CD14-positive monocyte (primary cell): Measurements from ENCODE around the gene MRPS5. TPM values are rescaled to one million over a fixed set of nuclear protein-coding genes. Genes with fewer than 3 reads are reported as not detected.
A peak's percentile ranks its signal among the peaks of the same experiment; 100 is the strongest.

Experiments used
- DNase-seq, 3 donors: peaks; one replicate each; pipeline ENCODE4 v3.0.0-alpha.2; 2011 to 2022
- H2AFZ ChIP-seq: 2 replicates; pipeline ENCODE4 v1.6.0; 2012; ENCODE audit warnings: mild to moderate bottlenecking, low read depth, low read length, inconsistent platforms; ENCODE audit not compliant: insufficient read depth, poor library complexity, severe bottlenecking
- H3K27ac ChIP-seq, 2 donors: 1 replicate in 1 of 2; 2 replicates in 1 of 2; pipeline ENCODE4 v1.5.1; 2012 to 2013; ENCODE audit warnings: low read length in 2 of 2, control low read depth in 1 of 2, inconsistent platforms in 1 of 2, low read depth in 1 of 2, mild to moderate bottlenecking in 1 of 2
- H3K27me3 ChIP-seq, 2 donors: one replicate each; pipeline versions ENCODE4 v1.6.0 to v1.6.1; 2011 to 2013; ENCODE audit warnings: low read length in 2 of 2; ENCODE audit not compliant: control insufficient read depth in 2 of 2, insufficient read depth in 2 of 2
- H3K36me3 ChIP-seq, 2 donors: replicated peaks in 1 of 2; 1 replicate in 1 of 2; 2 replicates in 1 of 2; pipeline versions ENCODE4 v1.5.1 to v1.6.1; 2012 to 2013; ENCODE audit warnings: low read length in 2 of 2, control low read depth in 1 of 2, inconsistent platforms in 1 of 2, mild to moderate bottlenecking in 1 of 2; ENCODE audit not compliant: insufficient read depth in 2 of 2, control insufficient read depth in 1 of 2
- H3K4me1 ChIP-seq, 2 donors: 1 replicate in 1 of 2; 2 replicates in 1 of 2; pipeline versions ENCODE4 v1.5.1 to v1.6.1; 2012 to 2013; ENCODE audit warnings: low read length in 2 of 2, control low read depth in 1 of 2, inconsistent platforms in 1 of 2, mild to moderate bottlenecking in 1 of 2, moderate library complexity in 1 of 2; ENCODE audit not compliant: insufficient read depth in 2 of 2, control insufficient read depth in 1 of 2
- H3K4me2 ChIP-seq: replicated peaks from 2 replicates; pipeline ENCODE3; 2012; ENCODE audit warnings: low read length, moderate library complexity, mild to moderate bottlenecking; ENCODE audit not compliant: poor library complexity, severe bottlenecking; ENCODE audit errors: extremely low read depth
- H3K4me3 ChIP-seq, 3 experiments: fragments of 200-600 bp in 1 of 3; sonication (generic) in 1 of 3; replicated peaks in 1 of 3; 1 replicate in 2 of 3; 2 replicates in 1 of 3; pipeline ENCODE4 v1.5.1; 2011 to 2013; ENCODE audit warnings: low read length in 3 of 3, mild to moderate bottlenecking in 3 of 3, control low read depth in 2 of 3, low read depth in 2 of 3, inconsistent platforms in 1 of 3, moderate library complexity in 1 of 3
- H3K79me2 ChIP-seq: 2 replicates; pipeline ENCODE4 v1.6.0; 2012; ENCODE audit warnings: mild to moderate bottlenecking, control low read depth, inconsistent platforms, low read length, moderate library complexity; ENCODE audit not compliant: insufficient read depth
- H3K9ac ChIP-seq: 2 replicates; pipeline ENCODE4 v1.6.0; 2017; ENCODE audit warnings: low read length, mild to moderate bottlenecking; ENCODE audit not compliant: insufficient read depth, poor library complexity, severe bottlenecking
- H3K9me3 ChIP-seq, 2 donors: replicated peaks in 1 of 2; 1 replicate in 1 of 2; 2 replicates in 1 of 2; pipeline versions ENCODE4 v1.5.1 to v1.6.1; 2012 to 2013; ENCODE audit warnings: low read length in 2 of 2, control low read depth in 1 of 2; ENCODE audit not compliant: control insufficient read depth in 1 of 2, insufficient read depth in 1 of 2
- H4K20me1 ChIP-seq: 2 replicates; pipeline ENCODE4 v1.6.0; 2012; ENCODE audit warnings: mild to moderate bottlenecking, low read length, control low read depth, moderate library complexity; ENCODE audit not compliant: insufficient read depth
- H3K27ac Mint-ChIP-seq, 7 donors: one replicate each; pipeline ENCODE4 v1.8.0; 2020; ENCODE audit warnings: mild to moderate bottlenecking in 7 of 7, mixed read lengths in 7 of 7, moderate library complexity in 6 of 7, inconsistent platforms in 2 of 7
- H3K27me3 Mint-ChIP-seq, 3 donors: one replicate each; pipeline ENCODE4 v1.8.0; 2021 to 2022; ENCODE audit warnings: low read depth in 3 of 3, mild to moderate bottlenecking in 3 of 3, mixed read lengths in 3 of 3, moderate library complexity in 3 of 3, inconsistent platforms in 1 of 3
- H3K36me3 Mint-ChIP-seq, 2 donors: one replicate each; pipeline ENCODE4 v1.8.0; 2020; ENCODE audit warnings: mixed read lengths in 2 of 2, inconsistent platforms in 1 of 2, mild to moderate bottlenecking in 1 of 2
- H3K4me1 Mint-ChIP-seq: one replicate; pipeline ENCODE4 v1.8.0; 2020; ENCODE audit warnings: mild to moderate bottlenecking, mixed read lengths
- H3K4me3 Mint-ChIP-seq, 2 donors: one replicate each; pipeline ENCODE4 v1.8.0; 2020; ENCODE audit warnings: mild to moderate bottlenecking in 2 of 2, mixed read lengths in 2 of 2, moderate library complexity in 1 of 2
- H3K9me3 Mint-ChIP-seq, 7 donors: one replicate each; pipeline ENCODE4 v1.8.0; 2020 to 2022; ENCODE audit warnings: mixed read lengths in 7 of 7, mild to moderate bottlenecking in 6 of 7, moderate library complexity in 6 of 7, inconsistent platforms in 2 of 7
- WGBS: methylation state at CpG from one replicate; pipeline ENCODE4 v1.1.5; 2013; ENCODE audit warnings: missing lambda C conversion rate; ENCODE audit not compliant: insufficient coverage; 5-methylcytosine and 5-hydroxymethylcytosine counted together
- intact Hi-C, 2 donors: fragments of 100-400 bp; cut with micrococcal nuclease; formaldehyde crosslinking; loops; one replicate each; pipeline versions ENCODE4 v1.15.0 to v1.15.1; 2023
- polyA plus RNA-seq, 3 donors: library from polyadenylated mRNA; depleted of rRNA in 1 of 3; unstranded in 2 of 3; stranded (reverse) in 1 of 3; fragments of 300-500 nt in 2 of 3; fragments of >200 nt in 1 of 3; fragmentation: Illumina TruSeq in 2 of 3; gene quantifications; 1 replicate in 2 of 3; 2 replicates in 1 of 3; pipeline ENCODE4 v1.2.3, GENCODE V29; 2012 to 2021
- TF ChIP-seq, protein P1 (sequence below): fragments of 200-600 bp; IDR thresholded peaks from one replicate; pipeline ENCODE4 v1.8.0; 2022; ENCODE audit warnings: antibody characterized with exemption, mild to moderate bottlenecking

MRPS5 gene
- polyA plus RNA-seq, 3 donors = 30.9 to 41.6 (median 35.2) TPM

DNA sequence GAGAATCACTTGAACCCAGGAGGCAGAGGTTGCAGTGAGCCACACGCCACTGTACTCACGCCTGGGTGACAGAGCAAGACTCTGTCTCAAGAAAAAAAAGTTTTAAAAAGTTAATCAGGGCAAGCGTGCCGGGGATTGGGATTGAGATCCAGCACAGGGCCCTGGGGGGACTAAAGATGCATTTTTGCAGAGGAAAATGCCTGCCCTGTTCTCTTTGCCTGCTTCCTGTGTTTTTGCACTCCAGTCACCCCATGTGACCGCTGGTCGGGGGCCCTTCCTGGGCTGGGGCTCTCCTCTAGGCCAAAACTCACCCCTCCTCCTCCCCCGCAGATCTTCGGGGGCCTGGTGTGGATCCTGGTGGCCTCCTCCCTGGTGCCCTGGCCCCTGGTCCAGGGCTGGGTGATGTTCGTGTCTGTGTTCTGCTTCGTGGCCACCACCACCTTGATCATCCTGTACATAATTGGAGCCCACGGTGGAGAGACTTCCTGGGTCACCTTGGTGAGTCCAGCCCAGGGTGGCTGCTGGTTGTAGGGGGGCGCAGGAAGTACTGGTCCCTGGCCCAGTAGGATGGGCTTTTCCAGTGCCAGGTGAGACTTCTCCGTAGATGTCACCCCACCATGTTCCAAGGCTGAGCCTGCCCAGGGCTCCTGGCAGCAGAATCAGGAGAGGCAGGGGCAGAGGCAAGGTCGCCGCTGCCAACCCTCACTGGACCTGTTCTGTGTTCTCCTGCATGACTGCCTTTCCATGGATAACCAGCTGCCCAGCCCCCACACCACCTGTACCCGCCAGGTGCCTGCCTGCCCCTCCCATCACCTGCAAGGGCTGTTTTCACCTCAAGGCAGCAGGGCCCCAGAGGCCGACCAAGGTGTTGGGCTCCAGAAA, 73.7 kb downstream of the MRPS5 start:
- WGBS = 79% methylated on average over 13 of the region's 17 CpGs
- Histone ChIP-seq H3K4me3 (no peak overlapping the region), H2AFZ (no peak overlapping the region), H4K20me1 (no peaks in the 10 kb centered on the region), H3K9me3 (no peaks in the 10 kb centered on the region), H3K4me2 (no peak overlapping the region), H3K79me2 (no peaks in the 10 kb centered on the region), H3K9ac (no peak overlapping the region), H3K27ac (no peak overlapping the region), H3K36me3 (no peaks in the 10 kb centered on the region), H3K27me3 (no peaks in the 10 kb centered on the region), H3K4me1 (no peaks in the 10 kb centered on the region)
- Mint-ChIP-seq H3K36me3 (no peaks in the 10 kb centered on the region), H3K27me3 (peaks cover 5 to 12% (median 9%) of the 10 kb centered on the region in 3 donors), H3K27ac (peak overlapping the region in 1 of 7 donors; percentile 28), H3K4me3 (no peak overlapping the region), H3K4me1 (no peaks in the 10 kb centered on the region), H3K9me3 (no peaks in the 10 kb centered on the region)
- TF ChIP-seq, protein P1, sequence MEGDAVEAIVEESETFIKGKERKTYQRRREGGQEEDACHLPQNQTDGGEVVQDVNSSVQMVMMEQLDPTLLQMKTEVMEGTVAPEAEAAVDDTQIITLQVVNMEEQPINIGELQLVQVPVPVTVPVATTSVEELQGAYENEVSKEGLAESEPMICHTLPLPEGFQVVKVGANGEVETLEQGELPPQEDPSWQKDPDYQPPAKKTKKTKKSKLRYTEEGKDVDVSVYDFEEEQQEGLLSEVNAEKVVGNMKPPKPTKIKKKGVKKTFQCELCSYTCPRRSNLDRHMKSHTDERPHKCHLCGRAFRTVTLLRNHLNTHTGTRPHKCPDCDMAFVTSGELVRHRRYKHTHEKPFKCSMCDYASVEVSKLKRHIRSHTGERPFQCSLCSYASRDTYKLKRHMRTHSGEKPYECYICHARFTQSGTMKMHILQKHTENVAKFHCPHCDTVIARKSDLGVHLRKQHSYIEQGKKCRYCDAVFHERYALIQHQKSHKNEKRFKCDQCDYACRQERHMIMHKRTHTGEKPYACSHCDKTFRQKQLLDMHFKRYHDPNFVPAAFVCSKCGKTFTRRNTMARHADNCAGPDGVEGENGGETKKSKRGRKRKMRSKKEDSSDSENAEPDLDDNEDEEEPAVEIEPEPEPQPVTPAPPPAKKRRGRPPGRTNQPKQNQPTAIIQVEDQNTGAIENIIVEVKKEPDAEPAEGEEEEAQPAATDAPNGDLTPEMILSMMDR = no peak
- DNase-seq = no peak
- intact Hi-C loops = no loop called here

DNA sequence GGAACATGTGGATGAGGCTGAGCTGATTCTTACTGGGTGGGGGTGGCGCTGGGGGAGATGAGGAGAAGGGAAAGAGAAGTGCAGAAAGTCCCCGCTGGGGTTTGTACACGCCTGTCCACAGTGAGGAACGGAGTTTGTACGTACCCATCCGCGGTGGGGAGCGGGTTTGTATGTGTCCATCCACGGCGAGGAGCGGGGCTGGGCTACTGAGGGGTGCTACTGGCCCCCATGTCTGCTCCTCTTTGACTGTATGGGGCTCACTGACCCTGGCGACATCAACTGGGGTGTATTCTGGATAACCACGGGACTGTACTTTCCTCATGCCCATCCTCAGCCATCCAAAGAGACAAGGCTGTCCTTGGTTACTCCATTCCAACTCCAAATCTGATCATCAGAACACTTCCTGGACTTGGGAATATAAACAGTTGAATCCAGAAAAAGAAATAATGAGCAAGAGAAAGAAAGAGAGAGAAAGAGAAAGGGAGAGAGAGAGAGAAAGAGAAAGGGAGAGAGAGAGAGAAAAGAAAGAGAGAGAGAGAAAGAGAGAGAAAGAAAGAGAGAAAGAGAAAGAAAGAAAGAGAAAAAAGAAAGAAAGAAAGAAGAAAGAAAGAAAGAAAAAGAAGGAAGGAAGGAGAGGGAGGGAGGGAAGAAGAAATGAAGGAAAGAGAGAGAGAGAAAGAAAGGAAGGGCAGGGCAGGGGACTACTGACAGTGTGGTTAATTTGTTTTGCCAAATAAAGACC, 75.1 kb downstream of the MRPS5 start:
- H3K36me3 ChIP-seq = no peaks in the 10 kb centered on the region
- H3K4me3 Mint-ChIP-seq = no peak overlapping the region
- H3K4me1 Mint-ChIP-seq = no peaks in the 10 kb centered on the region
- H3K27me3 Mint-ChIP-seq = peaks cover 6 to 12% (median 9%) of the 10 kb centered on the region in 3 donors
- no peaks in the 10 kb centered on the region for H4K20me1 ChIP-seq
- H3K4me1 ChIP-seq = no peaks in the 10 kb centered on the region
- no peak overlapping the region for H3K27ac Mint-ChIP-seq
- WGBS = 95% methylated on average over 11 of the region's 13 CpGs
- TF ChIP-seq, protein P1 = no peak
- no peak overlapping the region for H3K4me3 ChIP-seq
- DNase-seq = no peak
- H3K36me3 Mint-ChIP-seq = no peaks in the 10 kb centered on the region
- no peak overlapping the region for H3K4me2 ChIP-seq
- H3K9me3 ChIP-seq = no peaks in the 10 kb centered on the region
- intact Hi-C loops = no loop called here
- no peaks in the 10 kb centered on the region for H3K27me3 ChIP-seq
- H3K9me3 Mint-ChIP-seq = no peaks in the 10 kb centered on the region
- H2AFZ ChIP-seq = no peak overlapping the region
- no peak overlapping the region for H3K27ac ChIP-seq
- H3K79me2 ChIP-seq = no peaks in the 10 kb centered on the region
- no peak overlapping the region for H3K9ac ChIP-seq
